Measurements from ENCODE around the gene TBRG1. TPM values are rescaled to one million over a fixed set of nuclear protein-coding genes. Genes with fewer than 3 reads are reported as not detected.
A peak's percentile ranks its signal among the peaks of the same experiment; 100 is the strongest.

TBRG1 gene
- polyA plus RNA-seq, 1 donor = 23.5 TPM

DNA sequence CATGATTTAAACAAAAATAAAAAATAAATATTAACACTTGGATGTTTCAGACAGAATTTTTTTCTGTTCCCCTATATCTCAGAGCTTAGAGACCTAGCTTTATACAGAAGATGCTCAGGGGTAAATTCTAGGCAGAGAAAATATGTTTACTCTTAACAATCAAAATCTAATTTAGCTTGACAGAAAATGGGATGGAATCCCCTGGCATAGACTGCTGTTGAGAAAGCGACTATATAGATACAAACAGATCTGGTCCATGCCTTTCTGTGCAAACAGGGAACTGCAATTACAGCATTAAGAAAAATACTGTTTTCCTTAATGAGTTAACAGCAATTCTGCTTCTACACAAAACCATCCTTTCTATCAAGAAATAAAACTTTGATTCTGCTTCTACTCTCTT, 36.3 kb downstream of the TBRG1 start:
- DNase-seq (ENCODE audit: low read depth) = no peak

DNA sequence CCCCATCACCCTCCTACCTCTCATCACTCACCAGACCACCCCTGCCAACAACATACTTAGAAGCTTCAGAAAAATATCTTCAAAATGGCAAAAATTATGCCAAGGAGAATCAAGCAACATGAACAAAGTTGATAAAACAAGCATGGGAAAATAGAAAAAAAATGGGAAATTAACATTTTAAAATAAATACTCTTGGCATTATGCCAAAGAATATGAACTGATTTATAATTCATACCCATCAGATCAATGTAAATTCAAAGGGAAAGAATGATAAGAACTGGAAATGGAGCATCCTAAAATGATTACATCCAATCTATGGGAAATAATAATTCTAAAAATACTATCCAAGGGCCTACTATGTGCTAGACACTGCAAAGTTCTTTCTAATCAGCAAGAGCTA, 38.9 kb downstream of the TBRG1 start:
- DNase-seq (ENCODE audit: low read depth) = no peak

DNA sequence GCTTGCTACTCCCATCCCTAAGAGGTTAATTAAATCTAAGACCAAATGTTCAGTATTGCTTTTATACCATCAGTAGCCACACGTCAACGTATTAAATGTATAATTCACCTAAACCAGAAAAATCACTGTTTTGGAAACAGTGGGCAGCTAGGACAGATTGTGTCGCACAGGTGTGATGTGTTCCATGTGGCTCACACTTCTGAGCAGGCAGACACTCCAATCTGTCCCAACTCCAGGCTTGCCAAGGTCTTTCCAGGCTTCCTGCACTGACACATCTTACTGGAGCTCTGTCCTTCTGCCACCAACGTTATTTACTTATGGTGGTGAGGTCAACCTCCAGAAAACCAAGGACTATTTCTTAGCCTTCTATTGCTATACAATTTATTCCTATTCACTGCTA, 39.4 kb downstream of the TBRG1 start:
- DNase-seq (ENCODE audit: low read depth) = no peak

DNA sequence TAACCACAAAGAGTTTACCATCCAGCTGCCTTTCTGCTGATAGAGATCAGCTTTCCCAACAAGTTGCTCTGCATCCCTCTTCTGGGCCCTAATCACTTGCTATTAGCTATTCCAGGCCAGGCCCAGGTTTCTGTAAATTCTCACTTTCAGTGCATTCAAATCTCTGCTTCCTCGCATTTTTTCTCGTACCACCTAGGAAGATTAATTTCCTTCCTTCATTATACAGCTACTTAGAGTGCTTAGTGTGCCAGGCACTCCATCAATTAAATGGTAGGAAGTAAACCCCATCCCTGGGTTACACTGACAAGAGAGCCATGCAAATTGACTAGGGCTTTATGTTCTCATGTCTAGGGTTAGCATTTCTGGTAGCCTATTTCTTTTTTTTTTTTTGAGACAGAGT, 41.2 kb downstream of the TBRG1 start:
- DNase-seq (ENCODE audit: low read depth) = no peak

DNA sequence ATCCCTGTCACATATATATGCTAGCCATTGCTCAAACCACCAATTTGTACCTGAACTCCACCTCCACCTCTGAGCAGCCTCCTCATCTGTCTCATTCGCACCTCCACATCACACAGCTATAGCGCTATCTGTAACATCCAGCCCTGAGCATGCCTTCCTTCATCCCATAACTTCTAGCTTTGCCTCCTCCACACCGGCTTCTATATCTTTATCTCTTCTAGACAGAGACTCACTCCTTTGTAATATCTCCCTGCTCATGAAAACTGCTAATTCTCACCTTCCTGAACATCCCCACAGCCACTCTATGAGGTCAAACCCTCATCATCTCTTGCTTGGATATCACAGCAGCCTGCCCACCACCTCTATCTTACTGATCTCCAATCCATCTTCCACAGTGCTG, 44.9 kb downstream of the TBRG1 start:
- no peak for DNase-seq (ENCODE audit: low read depth)

DNA sequence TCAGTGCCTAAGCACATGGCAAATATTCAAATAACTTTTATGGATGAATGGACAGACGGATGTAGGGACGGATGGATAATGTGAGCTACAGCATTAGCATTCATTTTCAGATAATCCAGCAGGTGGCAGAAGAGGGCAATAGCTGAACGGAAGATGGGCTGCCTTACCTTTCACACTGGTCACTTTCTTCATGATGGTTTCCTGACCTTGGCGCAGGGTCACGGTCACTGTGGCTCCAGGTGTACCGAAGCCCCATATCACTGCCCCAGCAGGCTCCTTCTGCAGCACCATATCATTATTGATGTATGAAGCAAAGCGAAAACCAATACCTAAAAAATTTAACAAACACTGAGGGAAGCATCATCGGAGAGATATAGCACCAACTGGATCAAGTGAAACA, 46.5 kb downstream of the TBRG1 start:
- DNase-seq (ENCODE audit: low read depth) = peak; percentile 28

DNA sequence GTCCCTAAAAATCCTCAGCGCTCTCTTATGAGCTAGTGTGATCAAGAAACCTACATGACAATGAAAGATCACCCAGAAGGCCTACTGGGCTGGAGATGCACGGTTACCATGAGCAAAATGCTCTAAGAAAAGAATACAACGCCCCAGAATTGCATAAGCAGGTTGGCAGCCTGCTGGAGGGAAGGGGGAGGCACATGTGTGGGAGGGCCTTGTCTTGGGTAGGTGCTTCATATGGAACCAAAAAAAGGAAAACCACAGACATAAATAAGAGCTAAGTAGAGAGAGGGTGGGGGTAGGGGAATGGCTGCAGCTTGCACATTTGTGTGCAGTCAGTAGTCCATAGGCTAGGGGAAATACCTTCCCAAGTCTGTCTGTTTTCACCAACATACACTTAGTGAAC, 48.1 kb downstream of the TBRG1 start:
- DNase-seq (ENCODE audit: low read depth) = no peak

DNA sequence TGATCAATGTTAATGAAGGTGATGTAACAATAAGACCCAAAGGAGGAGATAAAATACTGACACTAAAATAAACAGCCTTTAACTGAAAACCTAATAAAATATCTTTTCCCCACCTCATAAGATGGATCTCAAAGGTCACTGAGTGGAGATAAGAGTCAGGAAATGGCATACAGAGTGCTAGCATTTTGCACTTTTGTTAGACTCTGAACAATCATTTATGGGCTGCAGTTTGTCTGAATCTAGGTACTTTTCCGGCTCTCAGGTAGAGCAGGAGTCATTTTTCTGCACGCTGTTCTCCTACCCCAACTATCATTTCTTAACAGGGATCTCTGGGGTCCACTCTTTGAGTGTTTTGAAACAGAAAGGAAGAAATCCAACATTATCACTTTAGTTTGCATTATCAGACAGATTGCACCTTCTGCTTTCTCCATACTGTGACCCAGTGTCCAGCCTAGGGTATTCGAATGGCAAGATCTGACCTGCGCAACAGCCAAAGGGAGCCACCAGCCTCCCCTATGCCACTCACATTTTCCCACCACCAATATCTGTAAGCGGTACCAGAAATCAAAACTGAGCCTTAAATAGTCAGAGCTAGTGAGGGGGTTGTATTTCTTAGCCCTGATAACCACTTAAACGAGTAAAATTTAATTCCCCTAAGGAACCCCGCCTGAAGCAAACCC, 50.0 kb downstream of the TBRG1 start:
- DNase-seq (ENCODE audit: low read depth) = no peak

DNA sequence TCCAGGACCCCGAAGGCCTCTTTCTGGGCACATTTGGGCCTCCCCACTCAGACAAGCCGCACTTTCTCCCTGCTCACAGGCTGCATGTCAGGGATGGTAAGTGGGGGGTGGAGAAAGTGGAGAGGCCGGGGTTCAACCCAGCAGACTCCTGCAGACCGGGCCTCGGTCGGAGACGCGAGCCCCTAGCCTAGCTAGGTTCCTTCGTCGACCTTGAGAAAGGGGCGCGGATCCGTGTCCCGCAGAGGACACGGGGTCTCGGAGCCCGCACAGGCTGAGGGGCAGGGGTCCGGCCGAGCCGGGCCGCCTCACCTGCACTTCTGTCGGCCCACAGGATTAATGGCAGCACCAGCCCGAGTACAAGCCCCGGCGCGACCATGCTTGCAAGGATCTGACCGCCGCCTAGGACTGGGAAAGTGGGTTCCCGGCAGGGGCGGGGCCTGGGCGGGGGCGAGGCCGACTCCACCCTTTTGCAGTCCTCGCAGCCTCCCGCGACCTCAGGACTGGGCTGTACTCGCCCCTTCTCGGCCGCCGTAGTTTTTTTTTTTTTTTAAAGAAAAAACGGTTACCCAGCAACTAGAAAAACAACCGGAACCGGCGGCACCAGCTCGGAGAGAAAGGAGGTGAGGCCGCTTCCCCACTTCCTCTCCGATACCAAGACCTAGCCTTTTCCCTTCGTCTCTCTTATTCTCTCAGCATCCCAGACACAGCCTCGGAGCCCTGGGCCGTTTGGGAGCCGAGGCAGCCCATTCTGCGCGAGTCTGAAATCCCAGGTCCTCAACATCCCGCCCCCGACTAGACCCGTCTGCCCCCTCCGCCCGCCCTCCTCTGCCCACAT, 50.9 kb downstream of the TBRG1 start, which contains the start of the genes SIAE and SPA17:
Gene SIAE (minus strand): TSS at position 407 of the 835 bp plus-strand sequence. CDS start 31 bp downstream, at position 376.
Gene SPA17 (plus strand): TSS at position 572 of the 835 bp plus-strand sequence. CDS start 1,361 bp downstream, outside the sequence.
- peak; percentile 79 for DNase-seq (ENCODE audit: low read depth)

DNA sequence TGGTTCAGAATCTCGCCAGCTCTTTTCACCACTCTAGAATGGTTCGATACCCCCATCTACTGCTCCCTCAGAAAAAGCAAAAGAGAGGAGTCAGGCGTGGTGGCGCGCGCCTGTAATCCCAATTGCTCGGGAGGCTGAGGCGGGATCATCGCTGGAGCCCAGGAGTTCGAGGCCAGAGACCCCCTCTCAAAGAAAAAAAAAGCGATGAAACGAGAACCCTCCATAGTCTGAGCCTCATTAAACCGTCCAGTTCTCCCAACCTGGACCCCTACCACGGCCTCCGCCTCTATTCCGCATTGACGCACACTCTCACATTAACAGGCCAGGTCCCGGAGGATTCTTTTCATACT, 51.5 kb downstream of the TBRG1 start:
- no peak for DNase-seq (ENCODE audit: low read depth)

DNA sequence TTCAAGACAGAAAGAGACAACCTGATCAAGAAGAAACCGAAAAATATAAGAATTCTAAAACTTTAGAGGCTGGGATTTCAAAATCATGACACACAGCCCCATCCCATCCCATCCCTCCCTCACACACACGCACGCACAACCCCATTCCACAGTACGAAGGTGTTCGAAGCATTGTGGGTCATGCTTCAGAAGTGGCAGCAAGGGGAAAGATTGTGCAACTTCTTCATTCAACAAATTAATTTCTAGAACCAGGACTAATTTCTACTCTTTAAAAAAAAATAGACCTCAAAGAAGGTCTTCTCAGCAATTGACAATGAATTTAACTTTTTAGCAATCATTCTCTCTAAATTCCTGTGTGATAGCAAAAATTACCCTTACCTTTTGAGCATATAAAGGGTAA, 51.9 kb downstream of the TBRG1 start:
- no peak for DNase-seq (ENCODE audit: low read depth)

DNA sequence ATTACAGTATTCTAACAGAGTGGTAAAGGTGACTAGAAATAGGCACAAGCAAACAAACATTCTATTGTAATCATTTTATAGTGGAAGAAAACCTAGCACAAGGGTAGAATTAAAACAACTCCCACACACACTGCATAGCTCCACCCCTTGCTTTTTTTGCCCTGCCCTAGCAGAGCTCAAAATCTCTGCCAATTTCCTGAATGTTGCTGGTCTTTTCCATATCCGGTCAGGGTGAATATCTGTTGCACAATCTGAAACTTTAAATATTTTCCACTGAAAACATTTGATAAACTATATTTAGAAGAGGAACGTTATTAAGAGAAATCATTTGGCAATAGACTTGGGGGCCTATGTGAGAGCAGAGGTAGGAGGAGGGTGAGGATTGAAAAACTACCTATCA, 53.7 kb downstream of the TBRG1 start:
- DNase-seq (ENCODE audit: low read depth) = no peak

DNA sequence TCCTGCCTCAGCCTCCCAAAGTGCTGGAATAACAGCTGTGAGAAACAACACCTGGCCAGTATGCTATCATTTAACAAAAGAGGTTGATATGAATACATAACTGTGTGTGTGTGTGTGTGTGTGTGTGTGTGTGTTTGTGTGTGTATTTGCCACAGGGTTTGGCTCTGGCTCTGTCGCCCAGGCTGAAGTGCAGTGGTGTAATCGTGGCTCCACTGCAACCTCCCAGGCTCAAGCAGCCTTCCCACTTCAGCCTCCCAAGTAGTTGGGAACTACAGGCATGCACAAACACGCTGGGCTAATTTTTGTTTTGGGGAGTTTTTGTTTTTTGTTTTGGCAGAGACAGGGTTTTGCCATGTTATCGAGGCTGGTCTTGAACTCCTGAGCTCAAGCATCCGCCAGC, 55.8 kb downstream of the TBRG1 start:
- DNase-seq (ENCODE audit: low read depth) = no peak

DNA sequence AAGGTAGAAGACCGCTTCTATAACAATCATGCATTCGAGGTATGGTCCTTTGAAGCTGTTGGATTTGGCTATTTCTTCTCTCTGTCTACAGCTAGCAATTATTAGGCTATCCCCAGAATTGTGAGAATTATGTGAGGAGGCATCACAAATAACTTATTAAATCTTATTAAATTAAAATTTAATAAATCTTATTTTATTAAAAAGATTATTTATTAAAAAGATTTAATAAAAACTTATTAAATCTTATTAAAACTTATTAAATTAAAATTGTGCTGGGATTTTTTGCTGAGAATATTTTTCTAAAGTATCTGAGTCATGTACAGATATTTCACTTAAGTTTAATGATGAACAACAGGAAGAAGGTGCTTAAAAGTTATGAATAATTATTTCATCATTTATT, 58.8 kb downstream of the TBRG1 start:
- DNase-seq (ENCODE audit: low read depth) = no peak

DNA sequence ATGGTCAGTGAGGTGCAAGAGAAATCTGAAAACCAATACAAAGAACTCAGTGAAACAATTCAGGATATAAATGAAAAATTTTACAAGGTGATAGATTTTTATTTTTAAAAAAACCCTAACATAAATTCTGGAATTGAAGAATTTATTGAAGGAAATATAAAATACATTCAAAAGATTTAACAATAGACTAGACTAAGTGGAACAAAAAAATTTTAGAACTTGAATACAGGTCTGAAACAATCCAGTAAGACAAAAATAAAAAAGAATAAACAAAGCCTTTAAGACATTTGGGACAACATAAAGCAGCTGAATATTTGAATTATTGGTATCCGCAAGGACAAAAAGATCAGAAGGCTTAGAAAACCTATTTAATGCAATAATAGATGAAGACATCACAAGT, 59.8 kb downstream of the TBRG1 start:
- DNase-seq (ENCODE audit: low read depth) = no peak

Other genes with a start within 250 kb of the TBRG1 start
- gene OR8B2, start 238.4 kb upstream of the TBRG1 start, polyA plus RNA-seq (ENCODE audit: insufficient read length) = not detected
- gene OR8B3, start 223.8 kb upstream of the TBRG1 start, polyA plus RNA-seq (ENCODE audit: insufficient read length) = not detected
- not detected for gene OR8B4, start 198.0 kb upstream of the TBRG1 start, polyA plus RNA-seq (ENCODE audit: insufficient read length)
- not detected for gene OR8B8, start 177.2 kb upstream of the TBRG1 start, polyA plus RNA-seq (ENCODE audit: insufficient read length)
- gene OR8B12, start 79.2 kb upstream of the TBRG1 start, polyA plus RNA-seq (ENCODE audit: insufficient read length) = not detected
- gene OR8A1, start 52.9 kb upstream of the TBRG1 start, polyA plus RNA-seq (ENCODE audit: insufficient read length) = 0.25 TPM
- gene PANX3, start 11.4 kb upstream of the TBRG1 start, polyA plus RNA-seq (ENCODE audit: insufficient read length) = not detected
- 7.4 TPM for gene SIAE, start 50.9 kb downstream of the TBRG1 start, polyA plus RNA-seq (ENCODE audit: insufficient read length)
- 3.3 TPM for gene SPA17, start 51.0 kb downstream of the TBRG1 start, polyA plus RNA-seq (ENCODE audit: insufficient read length)
- 4.7 TPM for gene NRGN, start 117.1 kb downstream of the TBRG1 start, polyA plus RNA-seq (ENCODE audit: insufficient read length)
- gene VSIG2, start 129.4 kb downstream of the TBRG1 start, polyA plus RNA-seq (ENCODE audit: insufficient read length) = 1.1 TPM
- gene ESAM, start 139.4 kb downstream of the TBRG1 start, polyA plus RNA-seq (ENCODE audit: insufficient read length) = 46.2 TPM
- gene MSANTD2, start 177.5 kb downstream of the TBRG1 start, polyA plus RNA-seq (ENCODE audit: insufficient read length) = 15.3 TPM
- 34.2 TPM for gene ROBO3, start 242.6 kb downstream of the TBRG1 start, polyA plus RNA-seq (ENCODE audit: insufficient read length)

All from forelimb muscle (tissue), 1 donor.